HL-60 (cell line): ENCODE measurements around the gene FGD5.

ENCODE experiments used
- DNase-seq, 2 experiments: peaks; one replicate each; pipeline ENCODE4 v3.0.0-alpha.2; 2010 to 2020; ENCODE audit warnings: low read depth in 1 of 2, low spot score in 1 of 2
- H3K27ac ChIP-seq: fragments of 250-450 bp; sonication (Bioruptor Pico); replicated peaks from 2 replicates; pipeline ENCODE4 v1.5.1; 2020; ENCODE audit warnings: mild to moderate bottlenecking, moderate library complexity
- H3K27me3 ChIP-seq: fragments of 250-450 bp; sonication (Bioruptor Pico); 2 replicates; pipeline ENCODE4 v1.5.1; 2021; ENCODE audit warnings: mild to moderate bottlenecking, moderate library complexity; ENCODE audit not compliant: insufficient read depth, poor library complexity, severe bottlenecking
- H3K4me3 ChIP-seq: replicated peaks from 2 replicates; pipeline ENCODE4 v1.5.1; 2011; ENCODE audit warnings: mild to moderate bottlenecking, control low read depth, low read length; ENCODE audit not compliant: insufficient read depth
- CTCF ChIP-seq: IDR thresholded peaks from one replicate; pipeline ENCODE4 v1.5.1; 2011; ENCODE audit warnings: low read length, control low read depth, inconsistent platforms; ENCODE audit not compliant: insufficient read depth
- GABPA ChIP-seq: IDR thresholded peaks from 2 replicates; pipeline ENCODE4 v1.6.1; 2012; ENCODE audit warnings: low read depth
- POLR2AphosphoS5 ChIP-seq: IDR thresholded peaks from 2 replicates; pipeline ENCODE4 v1.6.1; 2012; ENCODE audit warnings: low read depth
- SPI1 ChIP-seq: IDR thresholded peaks from 2 replicates; pipeline ENCODE4 v1.6.1; 2012; ENCODE audit warnings: low read depth, mild to moderate bottlenecking, borderline replicate concordance
- TF ChIP-seq, protein P1 (sequence below): IDR thresholded peaks from 2 replicates; pipeline ENCODE4 v1.6.1; 2012; ENCODE audit warnings: low read depth; ENCODE audit not compliant: insufficient replicate concordance

FGD5 gene

GRCh38 chr3:14779069-14779685 is 39.6 kb upstream of the FGD5 start:
- no peak for DNase-seq
- H3K4me3 ChIP-seq, result no peak overlapping the region
- TF ChIP-seq POLR2AphosphoS5, result no peak
- no peaks in the 10 kb centered on the region for H3K27me3 ChIP-seq
- no peak overlapping the region for H3K27ac ChIP-seq

- no peak for TF ChIP-seq SPI1
- TF ChIP-seq CTCF, result peak; percentile 85
- Histone ChIP-seq H3K27me3 (no peaks in the 10 kb centered on the region), H3K27ac (no peak overlapping the region), H3K4me3 (no peak overlapping the region)
- DNase-seq, result peak; percentile 25 to 78
Observed at GRCh38 chr3:14780927-14781507, 37.7 kb upstream of the FGD5 start.

DNA sequence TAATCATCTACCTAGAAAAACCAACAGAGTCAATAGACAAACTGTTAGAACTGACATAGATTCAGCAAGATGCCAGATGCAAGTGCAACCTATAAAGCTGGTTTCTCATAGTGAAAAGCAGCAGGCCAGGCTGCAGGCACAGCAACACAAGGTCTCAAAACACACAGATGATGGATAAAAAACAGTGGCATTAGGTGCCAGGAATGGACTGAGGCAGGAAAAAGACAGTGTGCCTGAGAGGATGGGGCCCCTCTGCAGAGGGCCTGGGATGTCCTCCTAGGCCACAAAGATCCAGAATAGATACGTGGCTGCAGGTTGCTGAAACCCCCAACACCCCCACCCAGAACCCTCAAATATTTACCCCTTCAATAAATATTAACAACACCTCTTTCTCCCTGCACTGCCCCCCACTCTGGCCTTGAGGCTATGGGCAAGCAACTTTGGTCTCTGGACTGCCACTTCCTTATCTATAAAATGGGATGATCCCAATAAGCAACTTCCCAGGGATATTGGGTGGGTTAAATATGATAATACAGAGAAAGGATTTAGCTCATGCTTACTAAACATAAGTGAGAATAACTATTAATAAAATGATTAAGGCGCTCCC is 35.2 kb upstream of the FGD5 start:
- no peaks in the 10 kb centered on the region for H3K27me3 ChIP-seq
- TF ChIP-seq SPI1, result no peak
- TF ChIP-seq, protein P1, sequence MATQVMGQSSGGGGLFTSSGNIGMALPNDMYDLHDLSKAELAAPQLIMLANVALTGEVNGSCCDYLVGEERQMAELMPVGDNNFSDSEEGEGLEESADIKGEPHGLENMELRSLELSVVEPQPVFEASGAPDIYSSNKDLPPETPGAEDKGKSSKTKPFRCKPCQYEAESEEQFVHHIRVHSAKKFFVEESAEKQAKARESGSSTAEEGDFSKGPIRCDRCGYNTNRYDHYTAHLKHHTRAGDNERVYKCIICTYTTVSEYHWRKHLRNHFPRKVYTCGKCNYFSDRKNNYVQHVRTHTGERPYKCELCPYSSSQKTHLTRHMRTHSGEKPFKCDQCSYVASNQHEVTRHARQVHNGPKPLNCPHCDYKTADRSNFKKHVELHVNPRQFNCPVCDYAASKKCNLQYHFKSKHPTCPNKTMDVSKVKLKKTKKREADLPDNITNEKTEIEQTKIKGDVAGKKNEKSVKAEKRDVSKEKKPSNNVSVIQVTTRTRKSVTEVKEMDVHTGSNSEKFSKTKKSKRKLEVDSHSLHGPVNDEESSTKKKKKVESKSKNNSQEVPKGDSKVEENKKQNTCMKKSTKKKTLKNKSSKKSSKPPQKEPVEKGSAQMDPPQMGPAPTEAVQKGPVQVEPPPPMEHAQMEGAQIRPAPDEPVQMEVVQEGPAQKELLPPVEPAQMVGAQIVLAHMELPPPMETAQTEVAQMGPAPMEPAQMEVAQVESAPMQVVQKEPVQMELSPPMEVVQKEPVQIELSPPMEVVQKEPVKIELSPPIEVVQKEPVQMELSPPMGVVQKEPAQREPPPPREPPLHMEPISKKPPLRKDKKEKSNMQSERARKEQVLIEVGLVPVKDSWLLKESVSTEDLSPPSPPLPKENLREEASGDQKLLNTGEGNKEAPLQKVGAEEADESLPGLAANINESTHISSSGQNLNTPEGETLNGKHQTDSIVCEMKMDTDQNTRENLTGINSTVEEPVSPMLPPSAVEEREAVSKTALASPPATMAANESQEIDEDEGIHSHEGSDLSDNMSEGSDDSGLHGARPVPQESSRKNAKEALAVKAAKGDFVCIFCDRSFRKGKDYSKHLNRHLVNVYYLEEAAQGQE, result no peak
- TF ChIP-seq CTCF, result no peak
- no peak for TF ChIP-seq GABPA
- no peak for TF ChIP-seq POLR2AphosphoS5
- no peak for DNase-seq

GRCh38 chr3:14784087-14784681 is 34.6 kb upstream of the FGD5 start:
- DNase-seq, result no peak
- H3K27me3 ChIP-seq, result no peaks in the 10 kb centered on the region
- TF ChIP-seq POLR2AphosphoS5 (no peak), CTCF (no peak)
- H3K4me3 ChIP-seq, result no peak overlapping the region
- no peak overlapping the region for H3K27ac ChIP-seq

More for the DNA sequence above, 35.2 kb upstream of the FGD5 start:
- Histone ChIP-seq H3K27ac (no peak overlapping the region), H3K4me3 (no peak overlapping the region)
